Activated T-cell treated with anti-CD3 and anti-CD28 coated beads, Interleukin-2, amount 50 U/mL, for 72 hours (primary cell): ENCODE data around the gene CTNNA2. TPM values are rescaled to one million over a fixed set of nuclear protein-coding genes. Genes with fewer than 3 reads are reported as not detected.
"Not testable (repeated sequence)": the region's sequence is repeated elsewhere in the genome, so short reads cannot be mapped to it uniquely, and the experiment has no call there.

Experiments used
- ATAC-seq, 2 donors: fragments of 150-1000 bp; cut with Tn5 transposase; replicated peaks in 1 of 2; 2 replicates each; pipeline ENCODE4 v1.10.0; 2021; ENCODE audit warnings: moderate library complexity in 2 of 2, mild to moderate bottlenecking in 1 of 2
- DNase-seq, 2 donors: peaks; one replicate each; pipeline ENCODE4 v3.0.0; 2021 to 2022; ENCODE audit warnings: mixed read lengths in 1 of 2
- H3K27ac Mint-ChIP-seq: one replicate; pipeline ENCODE4 v1.8.0; 2022; ENCODE audit warnings: mild to moderate bottlenecking, moderate library complexity, mixed read lengths
- H3K27me3 Mint-ChIP-seq: one replicate; pipeline ENCODE4 v1.8.0; 2022; ENCODE audit warnings: low read depth, mixed read lengths
- H3K36me3 Mint-ChIP-seq, 2 donors: one replicate each; pipeline ENCODE4 v1.8.0; 2022; ENCODE audit warnings: mixed read lengths in 2 of 2, mild to moderate bottlenecking in 1 of 2; ENCODE audit not compliant: insufficient read depth in 2 of 2
- H3K4me1 Mint-ChIP-seq: one replicate; pipeline ENCODE4 v1.8.0; 2022; ENCODE audit warnings: low read depth, mixed read lengths
- H3K4me3 Mint-ChIP-seq, 2 donors: one replicate each; pipeline ENCODE4 v1.8.0; 2022; ENCODE audit warnings: mild to moderate bottlenecking in 2 of 2, mixed read lengths in 2 of 2, moderate library complexity in 2 of 2
- H3K9me3 Mint-ChIP-seq, 2 donors: one replicate each; pipeline ENCODE4 v1.8.0; 2022; ENCODE audit warnings: mixed read lengths in 2 of 2
- total RNA-seq, 2 donors: library from RNA; stranded (reverse); gene quantifications; one replicate each; pipeline ENCODE4 v1.2.3, GENCODE V29; 2022

CTNNA2 gene
- total RNA-seq, 2 donors from 2014 or later, result not detected

GRCh38 chr2:80167284-80167808 is 654.5 kb downstream of the CTNNA2 start:
- Mint-ChIP-seq H3K4me1 (no peaks in the 10 kb centered on the region), H3K9me3 (peaks cover 5 to 6% of the 10 kb centered on the region in 2 donors), H3K27me3 (no peaks in the 10 kb centered on the region), H3K36me3 (no peaks in the 10 kb centered on the region), H3K4me3 (no peak overlapping the region), H3K27ac (no peak overlapping the region)
- DNase-seq (no peak), ATAC-seq (no peak)

- H3K4me1 Mint-ChIP-seq, result no peaks in the 10 kb centered on the region
Observed at GRCh38 chr2:80168037-80168436, 655.2 kb downstream of the CTNNA2 start.

GRCh38 chr2:80168801-80169200 is 656.0 kb downstream of the CTNNA2 start:
- ATAC-seq (no peak), DNase-seq (no peak)
- Mint-ChIP-seq H3K4me3 (no peak overlapping the region), H3K27ac (no peak overlapping the region), H3K36me3 (no peaks in the 10 kb centered on the region), H3K9me3 (peaks cover 5 to 13% of the 10 kb centered on the region in 2 donors), H3K4me1 (no peaks in the 10 kb centered on the region), H3K27me3 (no peaks in the 10 kb centered on the region)

More at GRCh38 chr2:80168037-80168436, 655.2 kb downstream of the CTNNA2 start:
- no peaks in the 10 kb centered on the region for H3K27me3 Mint-ChIP-seq
- no peak overlapping the region for H3K27ac Mint-ChIP-seq
- H3K9me3 Mint-ChIP-seq, result peaks cover 5 to 8% of the 10 kb centered on the region in 2 donors
- H3K4me3 Mint-ChIP-seq, result no peak overlapping the region
- ATAC-seq (no peak), DNase-seq (no peak)
- H3K36me3 Mint-ChIP-seq, result no peaks in the 10 kb centered on the region

- H3K4me3 Mint-ChIP-seq, result no peak overlapping the region
- no peak for ATAC-seq
- H3K27me3 Mint-ChIP-seq, result no peaks in the 10 kb centered on the region
- no peak for DNase-seq
- no peaks in the 10 kb centered on the region for H3K36me3 Mint-ChIP-seq
- no peak overlapping the region for H3K27ac Mint-ChIP-seq
- no peaks in the 10 kb centered on the region for H3K4me1 Mint-ChIP-seq
- peaks cover 9 to 15% of the 10 kb centered on the region in 2 donors for H3K9me3 Mint-ChIP-seq
Observed at GRCh38 chr2:80169811-80170594, 657.2 kb downstream of the CTNNA2 start.

GRCh38 chr2:80185091-80185490 is 672.2 kb downstream of the CTNNA2 start:
- no peak for ATAC-seq
- Mint-ChIP-seq H3K36me3 (peaks cover 0 to 5% of the 10 kb centered on the region in 2 donors), H3K9me3 (peaks cover 7 to 13% of the 10 kb centered on the region in 2 donors), H3K27me3 (no peaks in the 10 kb centered on the region), H3K4me3 (no peak overlapping the region), H3K27ac (no peak overlapping the region), H3K4me1 (no peaks in the 10 kb centered on the region)
- DNase-seq, result no peak

GRCh38 chr2:80186262-80186661 is 673.4 kb downstream of the CTNNA2 start:
- Mint-ChIP-seq H3K4me3 (no peak overlapping the region), H3K27ac (no peak overlapping the region), H3K27me3 (no peaks in the 10 kb centered on the region), H3K4me1 (no peaks in the 10 kb centered on the region), H3K9me3 (peaks cover 2 to 7% of the 10 kb centered on the region in 2 donors), H3K36me3 (no peaks in the 10 kb centered on the region)
- DNase-seq, result no peak
- no peak for ATAC-seq

GRCh38 chr2:80187156-80187555 is 674.3 kb downstream of the CTNNA2 start:
- H3K27ac Mint-ChIP-seq, result no peak overlapping the region
- DNase-seq (no peak), ATAC-seq (no peak)
- H3K4me1 Mint-ChIP-seq, result no peaks in the 10 kb centered on the region
- no peak overlapping the region for H3K4me3 Mint-ChIP-seq
- H3K9me3 Mint-ChIP-seq, result peaks cover 4 to 7% of the 10 kb centered on the region in 2 donors
- H3K27me3 Mint-ChIP-seq, result no peaks in the 10 kb centered on the region
- no peaks in the 10 kb centered on the region for H3K36me3 Mint-ChIP-seq

- ATAC-seq, result no peak
- Mint-ChIP-seq H3K9me3 (peaks cover 3 to 4% of the 10 kb centered on the region in 2 donors), H3K27me3 (no peaks in the 10 kb centered on the region)
Observed at GRCh38 chr2:80190166-80190565, 677.3 kb downstream of the CTNNA2 start.

GRCh38 chr2:80193566-80193965 is 680.7 kb downstream of the CTNNA2 start:
- DNase-seq (no peak), ATAC-seq (no peak)
- H3K4me1 Mint-ChIP-seq, result no peaks in the 10 kb centered on the region
- no peaks in the 10 kb centered on the region for H3K36me3 Mint-ChIP-seq
- H3K9me3 Mint-ChIP-seq, result peaks cover 2 to 8% of the 10 kb centered on the region in 2 donors
- no peak overlapping the region for H3K27ac Mint-ChIP-seq
- H3K27me3 Mint-ChIP-seq, result no peaks in the 10 kb centered on the region
- H3K4me3 Mint-ChIP-seq, result no peak overlapping the region

More at GRCh38 chr2:80190166-80190565, 677.3 kb downstream of the CTNNA2 start:
- Mint-ChIP-seq H3K4me3 (no peak overlapping the region), H3K4me1 (no peaks in the 10 kb centered on the region), H3K36me3 (no peaks in the 10 kb centered on the region), H3K27ac (no peak overlapping the region)
- DNase-seq, result no peak

GRCh38 chr2:80195034-80195433 is 682.2 kb downstream of the CTNNA2 start:
- no peaks in the 10 kb centered on the region for H3K36me3 Mint-ChIP-seq
- no peak overlapping the region for H3K4me3 Mint-ChIP-seq
- no peak overlapping the region for H3K27ac Mint-ChIP-seq
- DNase-seq, result no peak
- no peaks in the 10 kb centered on the region for H3K4me1 Mint-ChIP-seq
- peaks cover 5 to 9% of the 10 kb centered on the region in 2 donors for H3K9me3 Mint-ChIP-seq
- H3K27me3 Mint-ChIP-seq, result no peaks in the 10 kb centered on the region
- ATAC-seq, result no peak

- DNase-seq (no peak), ATAC-seq (no peak)
- no peaks in the 10 kb centered on the region for H3K36me3 Mint-ChIP-seq
- no peak overlapping the region for H3K27ac Mint-ChIP-seq
- peaks cover 8 to 11% of the 10 kb centered on the region in 2 donors for H3K9me3 Mint-ChIP-seq
- no peaks in the 10 kb centered on the region for H3K4me1 Mint-ChIP-seq
- H3K27me3 Mint-ChIP-seq, result no peaks in the 10 kb centered on the region
- no peak overlapping the region for H3K4me3 Mint-ChIP-seq
Observed at GRCh38 chr2:80198042-80198441, 685.2 kb downstream of the CTNNA2 start.

- Mint-ChIP-seq H3K27me3 (no peaks in the 10 kb centered on the region), H3K9me3 (peaks cover 8 to 15% of the 10 kb centered on the region in 2 donors), H3K36me3 (no peaks in the 10 kb centered on the region), H3K4me3 (no peak overlapping the region), H3K4me1 (no peaks in the 10 kb centered on the region), H3K27ac (no peak overlapping the region)
- no peak for DNase-seq
- ATAC-seq, result no peak
Observed at GRCh38 chr2:80199504-80199903, 686.7 kb downstream of the CTNNA2 start.

GRCh38 chr2:80203929-80204328 is 691.1 kb downstream of the CTNNA2 start:
- not testable (repeated sequence) for H3K36me3 Mint-ChIP-seq, H3K4me1 Mint-ChIP-seq, H3K27me3 Mint-ChIP-seq, DNase-seq, H3K27ac Mint-ChIP-seq, H3K4me3 Mint-ChIP-seq, ATAC-seq
- peaks cover 8 to 15% of the 10 kb centered on the region in 2 donors for H3K9me3 Mint-ChIP-seq
